ENCODE data around the gene SDK1. TPM values are rescaled to one million over a fixed set of nuclear protein-coding genes. Genes with fewer than 3 reads are reported as not detected.

The SDK1 gene
- total and polyA plus RNA-seq, 4 donors, result 0.12 to 0.47 (median 0.36) TPM

DNA sequence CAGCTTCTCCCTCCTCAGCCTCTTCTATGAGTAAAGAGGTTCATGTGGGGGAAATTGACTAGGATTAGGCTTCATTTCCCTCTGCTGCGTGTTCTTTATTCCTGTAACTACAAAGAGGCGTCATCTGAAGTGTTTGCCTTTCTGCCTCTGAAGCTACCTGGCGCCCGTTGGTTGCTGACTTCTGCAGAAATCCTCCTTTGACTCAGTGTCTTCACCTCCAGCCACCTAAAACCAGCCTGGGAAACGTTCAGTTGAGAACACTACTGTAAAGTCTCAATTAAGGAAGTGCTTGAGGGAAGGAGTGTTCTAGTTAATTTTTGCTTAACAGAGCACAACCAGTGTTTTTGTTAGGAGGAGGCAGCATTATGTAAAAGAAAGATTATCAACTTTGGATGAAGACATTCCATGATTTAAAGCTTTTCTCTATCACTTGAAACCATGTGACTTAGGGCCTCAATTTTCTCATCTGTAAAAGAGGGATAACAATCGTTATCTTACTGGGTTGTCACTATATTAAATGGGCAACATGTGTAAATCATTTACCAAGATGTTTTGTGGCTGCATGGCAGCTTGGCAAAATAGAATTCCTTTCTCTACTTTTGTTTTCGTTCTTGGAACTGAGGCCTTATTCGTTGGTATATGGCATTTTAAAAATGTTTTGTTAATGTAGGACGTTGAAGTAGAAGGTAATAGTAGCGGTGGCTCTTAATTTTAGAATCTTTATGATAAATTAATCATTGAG, 642.9 kb downstream of the SDK1 start:
- 68% methylated on average over 10 of the region's 10 CpGs for WGBS
- Histone ChIP-seq H3K9me3 (ENCODE audit: control insufficient read depth in 4 of 4, low read length in 3 of 4) (peaks cover 0 to 14% (median under 1%) of the 10 kb centered on the region in 4 donors), H3K4me1 (ENCODE audit: control insufficient read depth in 4 of 4, insufficient read depth in 4 of 4, low read length in 3 of 4) (no peaks in the 10 kb centered on the region), H3K27ac (ENCODE audit: low read depth in 1 of 2, low read length in 2 of 2) (no peak overlapping the region), H3K27me3 (ENCODE audit: control insufficient read depth in 4 of 4, insufficient read depth in 4 of 4, low read length in 3 of 4) (no peaks in the 10 kb centered on the region), H3K36me3 (ENCODE audit: control insufficient read depth in 4 of 4, insufficient read depth in 3 of 4, low read depth in 1 of 4, low read length in 3 of 4) (no peaks in the 10 kb centered on the region), H3K9ac (ENCODE audit: low read depth in 1 of 2, low read length in 2 of 2) (no peak overlapping the region), H3K4me3 (ENCODE audit: low read depth in 1 of 3, low read length in 3 of 3) (no peak overlapping the region)
- DNase-seq (ENCODE audit: low spot score), result no peak
- TF ChIP-seq YY1 (IDR thresholded peaks at IDR 0.05), result no peak

- no peaks in the 10 kb centered on the region for H3K36me3 ChIP-seq (ENCODE audit: control insufficient read depth in 4 of 4, insufficient read depth in 3 of 4, low read depth in 1 of 4, low read length in 3 of 4)
- H3K4me3 ChIP-seq (ENCODE audit: low read depth in 1 of 3, low read length in 3 of 3), result no peak overlapping the region
- DNase-seq (ENCODE audit: low spot score), result no peak
- peaks cover 2 to 14% (median 2%) of the 10 kb centered on the region in 4 donors for H3K9me3 ChIP-seq (ENCODE audit: control insufficient read depth in 4 of 4, low read length in 3 of 4)
- WGBS, result 89% methylated on average over 16 of the region's 16 CpGs
- H3K27ac ChIP-seq (ENCODE audit: low read depth in 1 of 2, low read length in 2 of 2), result no peak overlapping the region
- TF ChIP-seq, protein P1, sequence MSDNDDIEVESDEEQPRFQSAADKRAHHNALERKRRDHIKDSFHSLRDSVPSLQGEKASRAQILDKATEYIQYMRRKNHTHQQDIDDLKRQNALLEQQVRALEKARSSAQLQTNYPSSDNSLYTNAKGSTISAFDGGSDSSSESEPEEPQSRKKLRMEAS (IDR thresholded peaks at IDR 0.05), result no peak
- no peak for TF ChIP-seq REST (IDR thresholded peaks at IDR 0.05)
- TF ChIP-seq, protein P2, sequence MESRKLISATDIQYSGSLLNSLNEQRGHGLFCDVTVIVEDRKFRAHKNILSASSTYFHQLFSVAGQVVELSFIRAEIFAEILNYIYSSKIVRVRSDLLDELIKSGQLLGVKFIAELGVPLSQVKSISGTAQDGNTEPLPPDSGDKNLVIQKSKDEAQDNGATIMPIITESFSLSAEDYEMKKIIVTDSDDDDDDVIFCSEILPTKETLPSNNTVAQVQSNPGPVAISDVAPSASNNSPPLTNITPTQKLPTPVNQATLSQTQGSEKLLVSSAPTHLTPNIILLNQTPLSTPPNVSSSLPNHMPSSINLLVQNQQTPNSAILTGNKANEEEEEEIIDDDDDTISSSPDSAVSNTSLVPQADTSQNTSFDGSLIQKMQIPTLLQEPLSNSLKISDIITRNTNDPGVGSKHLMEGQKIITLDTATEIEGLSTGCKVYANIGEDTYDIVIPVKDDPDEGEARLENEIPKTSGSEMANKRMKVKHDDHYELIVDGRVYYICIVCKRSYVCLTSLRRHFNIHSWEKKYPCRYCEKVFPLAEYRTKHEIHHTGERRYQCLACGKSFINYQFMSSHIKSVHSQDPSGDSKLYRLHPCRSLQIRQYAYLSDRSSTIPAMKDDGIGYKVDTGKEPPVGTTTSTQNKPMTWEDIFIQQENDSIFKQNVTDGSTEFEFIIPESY (IDR thresholded peaks at IDR 0.05), result no peak
- no peak for TF ChIP-seq HNF4G (IDR thresholded peaks at IDR 0.05)
- no peak for TF ChIP-seq ATF3 (IDR thresholded peaks at IDR 0.05)
- TF ChIP-seq YY1 (IDR thresholded peaks at IDR 0.05), result no peak
- TF ChIP-seq FOXA2 (IDR thresholded peaks at IDR 0.05), result no peak
- no peak for TF ChIP-seq FOXA1 (IDR thresholded peaks at IDR 0.05)
- TF ChIP-seq RAD21 (IDR thresholded peaks at IDR 0.05), result no peak
- TF ChIP-seq JUND (IDR thresholded peaks at IDR 0.05), result no peak
- H3K27me3 ChIP-seq (ENCODE audit: control insufficient read depth in 4 of 4, insufficient read depth in 4 of 4, low read length in 3 of 4), result no peaks in the 10 kb centered on the region
- H3K9ac ChIP-seq (ENCODE audit: low read depth in 1 of 2, low read length in 2 of 2), result no peak overlapping the region
- no peaks in the 10 kb centered on the region for H3K4me1 ChIP-seq (ENCODE audit: control insufficient read depth in 4 of 4, insufficient read depth in 4 of 4, low read length in 3 of 4)
Measured at GRCh38 chr7:3949242-3949640, 648.2 kb downstream of the SDK1 start.

GRCh38 chr7:3950249-3950648, 649.2 kb downstream of the SDK1 start:
- H3K27ac ChIP-seq (ENCODE audit: low read depth in 1 of 2, low read length in 2 of 2), result no peak overlapping the region
- no peak for TF ChIP-seq RXRA (IDR thresholded peaks at IDR 0.05)
- H3K4me3 ChIP-seq (ENCODE audit: low read depth in 1 of 3, low read length in 3 of 3), result no peak overlapping the region
- H3K4me1 ChIP-seq (ENCODE audit: control insufficient read depth in 4 of 4, insufficient read depth in 4 of 4, low read length in 3 of 4), result no peaks in the 10 kb centered on the region
- no peak overlapping the region for H3K9ac ChIP-seq (ENCODE audit: low read depth in 1 of 2, low read length in 2 of 2)
- H3K36me3 ChIP-seq (ENCODE audit: control insufficient read depth in 4 of 4, insufficient read depth in 3 of 4, low read depth in 1 of 4, low read length in 3 of 4), result no peaks in the 10 kb centered on the region
- DNase-seq (ENCODE audit: low spot score), result no peak
- 94% methylated on average over 5 of the region's 5 CpGs for WGBS
- peaks cover 2 to 6% (median 2%) of the 10 kb centered on the region in 4 donors for H3K9me3 ChIP-seq (ENCODE audit: control insufficient read depth in 4 of 4, low read length in 3 of 4)
- no peaks in the 10 kb centered on the region for H3K27me3 ChIP-seq (ENCODE audit: control insufficient read depth in 4 of 4, insufficient read depth in 4 of 4, low read length in 3 of 4)

Measured in liver (tissue), 9 donors.